ENCODE results near the gene ZBTB32.
A peak's percentile ranks its signal among the peaks of the same experiment; 100 is the strongest.

ZBTB32 gene

DNA sequence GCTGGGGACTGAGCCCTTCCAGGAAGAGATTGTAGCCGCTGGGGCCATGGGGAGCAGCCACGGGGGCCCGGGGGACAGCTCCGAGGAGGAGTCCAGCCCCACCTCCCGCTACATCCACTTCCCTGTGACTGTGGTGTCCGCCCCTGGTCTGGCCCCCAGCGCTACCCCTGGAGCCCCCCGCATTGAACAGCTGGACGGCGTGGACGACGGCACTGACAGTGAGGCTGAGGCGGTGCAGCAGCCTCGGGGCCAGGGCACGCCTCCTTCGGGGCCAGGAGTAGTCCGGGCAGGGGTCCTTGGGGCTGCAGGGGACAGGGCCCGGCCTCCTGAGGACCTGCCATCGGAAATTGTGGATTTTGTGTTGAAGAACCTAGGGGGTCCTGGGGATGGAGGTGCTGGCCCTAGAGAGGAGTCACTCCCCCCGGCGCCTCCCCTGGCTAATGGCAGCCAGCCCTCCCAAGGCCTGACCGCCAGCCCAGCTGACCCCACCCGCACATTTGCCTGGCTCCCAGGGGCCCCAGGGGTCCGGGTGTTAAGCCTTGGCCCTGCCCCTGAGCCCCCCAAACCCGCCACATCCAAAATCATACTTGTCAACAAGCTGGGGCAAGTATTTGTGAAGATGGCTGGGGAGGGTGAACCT is 28.3 kb downstream of the ZBTB32 start:
- H4K20me1 ChIP-seq: peaks cover 89% of the 10 kb centered on the region
- no peak overlapping the region for H3K27ac ChIP-seq
- H3K9ac ChIP-seq: no peak overlapping the region
- H3K4me1 ChIP-seq: peaks cover 25% of the 10 kb centered on the region
- H3K4me2 ChIP-seq: no peak overlapping the region
- no peak for TF ChIP-seq Cebpa-rat (IDR thresholded peaks at IDR 0.05)
- no peak overlapping the region for H3K4me3 ChIP-seq
- H3K9me3 ChIP-seq: no peaks in the 10 kb centered on the region
- H3K36me3 ChIP-seq: peaks cover 98% of the 10 kb centered on the region
- H3K27me3 ChIP-seq: no peaks in the 10 kb centered on the region

DNA sequence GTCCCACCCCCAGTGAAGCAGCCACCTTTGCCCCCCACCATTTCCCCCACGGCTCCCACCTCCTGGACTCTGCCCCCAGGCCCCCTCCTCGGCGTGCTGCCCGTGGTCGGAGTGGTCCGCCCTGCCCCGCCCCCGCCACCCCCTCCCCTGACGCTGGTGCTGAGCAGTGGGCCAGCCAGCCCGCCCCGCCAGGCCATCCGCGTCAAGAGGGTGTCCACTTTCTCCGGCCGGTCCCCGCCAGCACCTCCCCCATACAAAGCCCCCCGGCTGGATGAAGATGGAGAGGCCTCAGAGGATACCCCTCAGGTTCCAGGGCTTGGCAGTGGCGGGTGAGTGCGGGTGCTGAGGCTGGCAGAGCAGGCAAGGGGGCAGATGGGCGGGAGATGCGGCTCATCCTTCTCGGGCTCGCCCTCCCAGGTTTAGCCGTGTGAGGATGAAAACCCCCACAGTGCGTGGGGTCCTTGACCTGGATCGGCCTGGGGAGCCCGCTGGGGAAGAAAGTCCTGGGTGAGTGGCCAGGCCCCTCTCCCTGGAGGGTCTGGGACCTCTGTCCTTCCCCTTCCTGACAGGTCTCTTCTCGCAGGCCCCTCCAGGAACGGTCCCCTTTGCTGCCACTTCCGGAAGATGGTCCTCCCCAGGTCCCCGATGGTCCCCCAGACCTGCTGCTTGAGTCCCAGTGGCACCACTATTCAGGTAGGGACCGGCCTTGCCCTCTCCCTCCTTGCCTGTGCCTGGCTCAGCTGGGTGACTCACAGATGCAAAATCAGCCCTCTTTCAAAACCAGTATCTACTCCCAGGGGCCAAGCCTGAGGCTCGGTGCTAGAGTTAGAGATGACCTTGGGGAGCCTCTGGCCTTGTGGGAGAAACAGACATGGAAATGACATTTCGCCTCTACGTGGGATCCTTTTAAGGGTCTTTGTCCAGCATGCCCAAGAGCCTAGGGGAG is 29.1 kb downstream of the ZBTB32 start:
- H3K4me3 ChIP-seq: no peak overlapping the region
- 0 out of 2 replicates have a peak overlapping the region, but pooled peaks have one; percentile 29 for H3K9ac ChIP-seq
- no peak overlapping the region for H3K4me2 ChIP-seq
- peaks cover 98% of the 10 kb centered on the region for H3K36me3 ChIP-seq
- TF ChIP-seq Cebpa-rat (IDR thresholded peaks at IDR 0.05): no peak
- H3K9me3 ChIP-seq: no peaks in the 10 kb centered on the region
- H3K27ac ChIP-seq: no peak overlapping the region
- peaks cover 89% of the 10 kb centered on the region for H4K20me1 ChIP-seq
- no peaks in the 10 kb centered on the region for H3K27me3 ChIP-seq
- H3K4me1 ChIP-seq: peaks cover 25% of the 10 kb centered on the region

DNA sequence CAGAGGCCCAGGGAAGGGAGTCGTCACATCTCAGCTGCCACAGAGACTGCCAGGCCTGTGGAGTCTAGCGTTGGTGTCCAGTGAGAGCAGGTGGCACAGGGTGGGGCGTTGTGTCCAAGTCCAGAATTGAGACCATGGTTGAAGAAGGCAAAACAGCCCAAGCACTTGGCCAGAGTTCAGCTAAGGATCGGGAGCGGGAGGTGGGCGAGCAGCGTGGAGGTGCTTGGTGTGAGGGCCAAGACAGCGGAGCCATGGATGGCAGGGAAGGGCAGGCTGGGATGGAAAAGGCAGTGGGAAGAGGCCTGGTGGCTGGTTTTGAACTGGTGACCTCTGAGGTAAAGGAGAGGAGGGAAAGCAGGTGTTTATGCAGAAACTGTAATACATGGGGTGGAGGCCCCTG is 29.9 kb downstream of the ZBTB32 start:
- H3K4me1 ChIP-seq: peaks cover 26% of the 10 kb centered on the region
- peaks cover 98% of the 10 kb centered on the region for H3K36me3 ChIP-seq
- 0 out of 2 replicates have a peak overlapping the region, but pooled peaks have one; percentile 29 for H3K9ac ChIP-seq
- H3K27ac ChIP-seq: no peak overlapping the region
- no peak overlapping the region for H3K4me2 ChIP-seq
- TF ChIP-seq Cebpa-rat (IDR thresholded peaks at IDR 0.05): no peak
- H4K20me1 ChIP-seq: peaks cover 89% of the 10 kb centered on the region
- H3K9me3 ChIP-seq: no peaks in the 10 kb centered on the region
- no peaks in the 10 kb centered on the region for H3K27me3 ChIP-seq
- no peak overlapping the region for H3K4me3 ChIP-seq

DNA sequence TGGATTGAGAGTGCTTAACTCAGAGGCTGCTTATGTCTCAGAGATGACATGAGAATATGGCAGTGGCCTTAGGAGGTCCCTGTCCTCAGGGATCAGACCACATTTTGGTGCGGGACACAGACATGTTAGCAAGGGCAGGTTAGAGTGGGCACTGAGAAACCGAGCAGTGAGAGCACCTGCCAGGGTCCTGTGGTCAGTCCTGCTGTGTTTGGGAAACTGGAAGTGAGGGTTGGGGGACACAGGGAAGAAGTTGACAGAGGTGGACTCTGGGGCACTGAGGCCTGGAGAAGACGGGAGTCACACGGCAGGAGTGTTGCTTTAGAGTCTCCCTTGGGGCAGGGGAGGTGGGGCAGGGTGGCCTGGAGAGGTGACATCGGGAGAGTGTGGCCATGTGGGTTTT is 30.5 kb downstream of the ZBTB32 start:
- H3K27ac ChIP-seq: no peak overlapping the region
- H3K9ac ChIP-seq: no peak overlapping the region
- TF ChIP-seq Cebpa-rat (IDR thresholded peaks at IDR 0.05): no peak
- no peaks in the 10 kb centered on the region for H3K27me3 ChIP-seq
- H3K4me2 ChIP-seq: no peak overlapping the region
- H3K4me3 ChIP-seq: no peak overlapping the region
- peaks cover 94% of the 10 kb centered on the region for H3K36me3 ChIP-seq
- H4K20me1 ChIP-seq: peaks cover 89% of the 10 kb centered on the region
- H3K4me1 ChIP-seq: peaks cover 33% of the 10 kb centered on the region
- no peaks in the 10 kb centered on the region for H3K9me3 ChIP-seq

GRCh38 chr19:35736913-35737886 is 32.8 kb downstream of the ZBTB32 start:
- H3K9me3 ChIP-seq: no peaks in the 10 kb centered on the region
- H3K4me1 ChIP-seq: peaks cover 45% of the 10 kb centered on the region
- no peak for TF ChIP-seq Cebpa-rat (IDR thresholded peaks at IDR 0.05)
- peaks cover 71% of the 10 kb centered on the region for H4K20me1 ChIP-seq
- peak overlapping the region; percentile 48 for H3K4me2 ChIP-seq
- H3K27ac ChIP-seq: 0 out of 2 replicates have a peak overlapping the region, but pooled peaks have one; percentile 1
- no peaks in the 10 kb centered on the region for H3K27me3 ChIP-seq
- no peak overlapping the region for H3K4me3 ChIP-seq
- peak overlapping the region; percentile 45 for H3K9ac ChIP-seq
- peaks cover 71% of the 10 kb centered on the region for H3K36me3 ChIP-seq

- peaks cover 55% of the 10 kb centered on the region for H3K4me1 ChIP-seq
- H3K27ac ChIP-seq: no peak overlapping the region
- no peak for TF ChIP-seq Cebpa-rat (IDR thresholded peaks at IDR 0.05)
- no peak overlapping the region for H3K9ac ChIP-seq
- peaks cover 62% of the 10 kb centered on the region for H3K36me3 ChIP-seq
- H3K4me3 ChIP-seq: no peak overlapping the region
- no peaks in the 10 kb centered on the region for H3K9me3 ChIP-seq
- H3K4me2 ChIP-seq: no peak overlapping the region
- H3K27me3 ChIP-seq: no peaks in the 10 kb centered on the region
- H4K20me1 ChIP-seq: peaks cover 64% of the 10 kb centered on the region
Observed at GRCh38 chr19:35738021-35738886, 33.9 kb downstream of the ZBTB32 start.

DNA sequence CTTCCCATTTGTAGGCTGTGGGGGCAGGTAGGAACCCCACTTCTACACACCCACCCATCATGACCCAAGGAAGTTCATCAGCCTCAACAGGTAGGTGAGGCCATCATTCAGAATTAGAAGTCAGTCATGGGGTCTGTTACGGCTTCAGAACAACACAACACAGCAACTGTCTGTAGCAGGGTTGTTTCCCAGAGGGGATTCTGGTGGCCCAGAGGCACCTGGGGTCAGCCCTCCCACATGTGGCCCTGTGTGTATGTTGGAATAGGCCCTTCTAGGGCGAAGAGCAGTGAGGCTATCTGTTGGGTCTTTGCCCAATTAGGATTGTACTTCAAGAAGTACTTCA is 34.5 kb downstream of the ZBTB32 start:
- Histone ChIP-seq H3K9ac (no peak overlapping the region), H3K9me3 (no peaks in the 10 kb centered on the region), H3K27ac (no peak overlapping the region), H3K4me1 (peaks cover 61% of the 10 kb centered on the region), H3K27me3 (no peaks in the 10 kb centered on the region), H3K36me3 (peaks cover 56% of the 10 kb centered on the region), H4K20me1 (peaks cover 60% of the 10 kb centered on the region), H3K4me3 (no peak overlapping the region), H3K4me2 (no peak overlapping the region)
- no peak for TF ChIP-seq Cebpa-rat (IDR thresholded peaks at IDR 0.05)

- H3K4me2 ChIP-seq: peak overlapping the region; percentile 98
- H3K27ac ChIP-seq: no peak overlapping the region
- H3K4me3 ChIP-seq: peak overlapping the region; percentile 71
- H3K9me3 ChIP-seq: no peaks in the 10 kb centered on the region
- peaks cover 67% of the 10 kb centered on the region for H3K4me1 ChIP-seq
- peaks cover 50% of the 10 kb centered on the region for H3K36me3 ChIP-seq
- peaks cover 54% of the 10 kb centered on the region for H4K20me1 ChIP-seq
- no peaks in the 10 kb centered on the region for H3K27me3 ChIP-seq
- H3K9ac ChIP-seq: peak overlapping the region; percentile 75
- no peak for TF ChIP-seq Cebpa-rat (IDR thresholded peaks at IDR 0.05)
Observed at GRCh38 chr19:35739275-35740107, 35.1 kb downstream of the ZBTB32 start.

Measured in BLaER1 (cell line).